Gastrocnemius medialis (tissue), 4 donors: ENCODE data around the gene RUVBL2. TPM values are rescaled to one million over a fixed set of nuclear protein-coding genes. Genes with fewer than 3 reads are reported as not detected.

ENCODE experiments used
- ATAC-seq, 2 donors: fragments of 150-250 bp; one replicate each; pipeline ENCODE4 v1.9.1; 2016
- DNase-seq, 2 donors: peaks; one replicate each; pipeline ENCODE4 v3.0.0-alpha.2; 2019
- H3K27ac ChIP-seq, 4 donors: fragments of 200-600 bp; sonication (generic); 1 replicate in 1 of 4; 2 replicates in 3 of 4; pipeline ENCODE4 v1.5.1; 2016 to 2018; ENCODE audit warnings: mild to moderate bottlenecking in 2 of 4, moderate library complexity in 1 of 4
- H3K27me3 ChIP-seq, 3 donors: fragments of 200-600 bp; sonication (generic) in 2 of 3; 1 replicate in 1 of 3; 2 replicates in 2 of 3; pipeline versions ENCODE4 v1.5.1 to v1.6.0; 2016 to 2019; ENCODE audit warnings: mild to moderate bottlenecking in 1 of 3, moderate library complexity in 1 of 3
- H3K36me3 ChIP-seq, 2 donors: fragments of 200-600 bp; sonication (generic) in 1 of 2; one replicate each; pipeline ENCODE4 v1.5.1; 2017 to 2018
- H3K4me1 ChIP-seq, 2 donors: fragments of 200-600 bp; sonication (generic) in 1 of 2; one replicate each; pipeline ENCODE4 v1.5.1; 2016 to 2017; ENCODE audit warnings: mild to moderate bottlenecking in 2 of 2
- H3K4me3 ChIP-seq, 4 donors: fragments of 200-600 bp; sonication (generic) in 3 of 4; 1 replicate in 1 of 4; 2 replicates in 3 of 4; pipeline ENCODE4 v1.5.1; 2016 to 2019; ENCODE audit warnings: mild to moderate bottlenecking in 2 of 4
- H3K9me3 ChIP-seq, 3 donors: fragments of 200-600 bp; sonication (generic) in 2 of 3; 1 replicate in 1 of 3; 2 replicates in 2 of 3; pipeline ENCODE4 v1.5.1; 2016 to 2019
- CTCF ChIP-seq, 5 experiments: fragments of 450-650 bp in 3 of 5; fragments of 200-600 bp in 2 of 5; sonication (generic) in 2 of 5; IDR thresholded peaks in 4 of 5; conservative IDR thresholded peaks in 1 of 5; 1 replicate in 4 of 5; 2 replicates in 1 of 5; pipeline ENCODE4 v1.5.1; 2016 to 2019; ENCODE audit warnings: antibody characterized with exemption in 5 of 5, mild to moderate bottlenecking in 3 of 5, moderate library complexity in 3 of 5
- POLR2A ChIP-seq, 2 donors: fragments of 450-650 bp; IDR thresholded peaks; one replicate each; pipeline ENCODE4 v1.6.1; 2017; ENCODE audit warnings: antibody characterized with exemption in 2 of 2, mild to moderate bottlenecking in 2 of 2, moderate library complexity in 2 of 2
- in situ Hi-C, 4 donors: fragments of 200-750 bp; cut with MboI; loops; one replicate each; pipeline versions ENCODE4 v1.15.0 to v1.8.0; 2017; ENCODE audit warnings: low sequenced_read_pairs in 4 of 4
- intact Hi-C: fragments of 100-400 bp; cut with DNase I; formaldehyde crosslinking; loops from one replicate; pipeline ENCODE4 v1.15.1; 2023; ENCODE audit warnings: low total_unique reads
- total RNA-seq, 4 donors: library from RNA; depleted of rRNA; stranded (reverse); fragments of >200 nt; gene quantifications; one replicate each; pipeline versions ENCODE4 v1.1.0 to v1.2.3, GENCODE V29; 2016

The RUVBL2 gene
- total RNA-seq, 4 donors from 2014 or later = 134 to 185 (median 146) TPM

- Histone ChIP-seq H3K36me3 (peaks cover 0 to 22% of the 10 kb centered on the region in 2 donors), H3K27me3 (no peaks in the 10 kb centered on the region), H3K4me3 (peak overlapping the region; percentile 75 to 99 (median 84)), H3K9me3 (no peaks in the 10 kb centered on the region), H3K27ac (peak overlapping the region; percentile 93 to 100 (median 99)), H3K4me1 (peaks cover 51 to 56% of the 10 kb centered on the region in 2 donors)
- TF ChIP-seq POLR2A (IDR thresholded peaks at IDR 0.05) (peak; percentile 70 to 79), CTCF (IDR thresholded peaks at IDR 0.05 in 4 of 5, conservative IDR thresholded peaks at IDR 0.05 in 1 of 5) (no peak)
- intact Hi-C loops (loop anchor here (1.0 to 10.0 kb wide), 7 partner anchors 80 to 823 kb away; partner anchors contain the start of genes EMP3, FUZ, KCNA7 and MED25), in situ Hi-C loops (no loop called here)
- peak; percentile 77 to 83 for DNase-seq
- ATAC-seq = peak; percentile 27 to 49
These were observed 1.7 kb upstream of the RUVBL2 start for GRCh38 chr19:48991873-48992580.

- H3K36me3 ChIP-seq = peaks cover 0 to 15% of the 10 kb centered on the region in 2 donors
- intact Hi-C loops = loop anchor here (1.0 to 10.0 kb wide), 7 partner anchors 27 to 822 kb away; partner anchors contain the start of genes EMP3, FTL, FUZ and KCNA7
- H3K27me3 ChIP-seq = no peaks in the 10 kb centered on the region
- no peak for TF ChIP-seq CTCF (IDR thresholded peaks at IDR 0.05 in 4 of 5, conservative IDR thresholded peaks at IDR 0.05 in 1 of 5)
- TF ChIP-seq POLR2A (IDR thresholded peaks at IDR 0.05) = no peak
- peak overlapping the region; percentile 93 to 100 (median 99) for H3K27ac ChIP-seq
- peaks cover 51% of the 10 kb centered on the region in 2 donors for H3K4me1 ChIP-seq
- in situ Hi-C loops = no loop called here
- ATAC-seq (peak in 1 of 2 donors; percentile 2), DNase-seq (no peak)
- H3K9me3 ChIP-seq = no peaks in the 10 kb centered on the region
- peak overlapping the region; percentile 75 to 99 (median 84) for H3K4me3 ChIP-seq
These were observed 1.0 kb upstream of the RUVBL2 start for GRCh38 chr19:48992581-48993174.

GRCh38 chr19:48994035-48994386, 324 bp downstream of the RUVBL2 start:
- H3K27me3 ChIP-seq = no peaks in the 10 kb centered on the region
- peaks cover 0 to 2% of the 10 kb centered on the region in 2 donors for H3K36me3 ChIP-seq
- peak overlapping the region; percentile 68 to 99 (median 81) for H3K4me3 ChIP-seq
- DNase-seq (no peak), ATAC-seq (no peak)
- intact Hi-C loops (loop anchor here (5.0 to 10.0 kb wide), 4 partner anchors 78 to 821 kb away; partner anchors contain the start of genes EMP3, FUZ, KCNA7 and MED25), in situ Hi-C loops (no loop called here)
- no peaks in the 10 kb centered on the region for H3K9me3 ChIP-seq
- TF ChIP-seq CTCF (IDR thresholded peaks at IDR 0.05 in 4 of 5, conservative IDR thresholded peaks at IDR 0.05 in 1 of 5) (no peak), POLR2A (IDR thresholded peaks at IDR 0.05) (no peak)
- H3K4me1 ChIP-seq = peaks cover 38 to 46% of the 10 kb centered on the region in 2 donors
- peak overlapping the region; percentile 93 to 100 (median 99) for H3K27ac ChIP-seq

- Histone ChIP-seq H3K4me3 (no peak overlapping the region), H3K27ac (peak overlapping the region; percentile 56 to 72 (median 67)), H3K4me1 (peaks cover 13 to 19% of the 10 kb centered on the region in 2 donors), H3K27me3 (no peaks in the 10 kb centered on the region), H3K36me3 (peaks cover 0 to 9% of the 10 kb centered on the region in 2 donors), H3K9me3 (no peaks in the 10 kb centered on the region)
- ATAC-seq (no peak), DNase-seq (peak in 1 of 2 donors; percentile 64)
- peak in 4 of 5 experiments; percentile 13 to 58 (median 46) for TF ChIP-seq CTCF (IDR thresholded peaks at IDR 0.05 in 4 of 5, conservative IDR thresholded peaks at IDR 0.05 in 1 of 5)
- no peak for TF ChIP-seq POLR2A (IDR thresholded peaks at IDR 0.05)
- in situ Hi-C loops (no loop called here), intact Hi-C loops (loop anchor here (10.0 kb wide), 2 partner anchors 673 to 817 kb away; partner anchors contain the start of genes EMP3, FUZ and MED25)
These were observed 4.3 kb downstream of the RUVBL2 start for GRCh38 chr19:48997972-48998371.
